Body of pancreas (tissue), 4 donors: ENCODE results near the gene NAT14. TPM values are rescaled to one million over a fixed set of nuclear protein-coding genes. Genes with fewer than 3 reads are reported as not detected.

Experiments
- ATAC-seq: fragments of 150-250 bp; one replicate; pipeline ENCODE4 v1.9.1; 2016
- DNase-seq, 4 donors: peaks; one replicate each; pipeline ENCODE4 v3.0.0-alpha.2; 2019
- H3K27ac ChIP-seq, 4 donors: fragments of 200-600 bp; sonication (generic); 1 replicate in 3 of 4; 2 replicates in 1 of 4; pipeline versions ENCODE4 v1.5.1 to v1.6.1; 2016 to 2019; ENCODE audit warnings: mild to moderate bottlenecking in 1 of 4, mixed read lengths in 1 of 4, moderate library complexity in 1 of 4
- H3K27me3 ChIP-seq, 2 donors: fragments of 200-600 bp; sonication (generic); one replicate each; pipeline ENCODE4 v1.6.0; 2016; ENCODE audit warnings: mild to moderate bottlenecking in 1 of 2
- H3K36me3 ChIP-seq, 2 donors: fragments of 200-600 bp; sonication (generic); replicated peaks in 1 of 2; 2 replicates each; pipeline ENCODE4 v1.5.1; 2016; ENCODE audit warnings: low read depth in 2 of 2; ENCODE audit not compliant: insufficient read depth in 1 of 2
- H3K4me1 ChIP-seq: fragments of 200-600 bp; sonication (generic); one replicate; pipeline ENCODE4 v1.6.0; 2016
- H3K4me3 ChIP-seq, 2 donors: fragments of 200-600 bp; sonication (generic); 1 replicate in 1 of 2; 2 replicates in 1 of 2; pipeline ENCODE4 v1.5.1; 2016 to 2019
- H3K9me3 ChIP-seq, 3 donors: fragments of 200-600 bp; sonication (generic); 1 replicate in 2 of 3; 2 replicates in 1 of 3; pipeline ENCODE4 v1.5.1; 2016
- CTCF ChIP-seq, 7 experiments: fragments of 450-650 bp in 4 of 7; fragments of 200-600 bp in 3 of 7; sonication (generic) in 3 of 7; IDR thresholded peaks; one replicate each; pipeline ENCODE4 v1.5.1; 2016 to 2019; ENCODE audit warnings: antibody characterized with exemption in 7 of 7
- POLR2A ChIP-seq, 3 donors: fragments of 450-650 bp; IDR thresholded peaks; one replicate each; pipeline ENCODE4 v1.6.1; 2016; ENCODE audit warnings: antibody characterized with exemption in 3 of 3, mild to moderate bottlenecking in 2 of 3
- WGBS, 2 donors: methylation state at CpG; one replicate each; pipeline ENCODE4 v1.1.5; 2017; 5-methylcytosine and 5-hydroxymethylcytosine counted together
- intact Hi-C: fragments of 100-400 bp; cut with DNase I; formaldehyde crosslinking; loops from one replicate; pipeline ENCODE4 v1.15.1; 2023
- total RNA-seq, 2 donors: library from RNA; depleted of rRNA; stranded (reverse); fragments of >200 nt; gene quantifications; one replicate each; pipeline ENCODE4 v1.1.0, GENCODE V29; 2016

The NAT14 gene
- total RNA-seq, 2 donors from 2014 or later, result 4.2 to 8.2 TPM

GRCh38 chr19:55466241-55466614 is 18.8 kb upstream of the NAT14 start:
- WGBS, 2 donors, result 62 to 83% methylated on average over 4 of the region's 4 CpGs

GRCh38 chr19:55467236-55468053 is 17.5 kb upstream of the NAT14 start:
- WGBS, 2 donors, result 24 to 46% methylated on average over 15 to 29 of the region's 29 CpGs
- no peak overlapping the region for H3K27ac ChIP-seq
- ATAC-seq, result peak; percentile 85
- peaks cover 14% of the 10 kb centered on the region for H3K4me1 ChIP-seq
- H3K36me3 ChIP-seq, result no peaks in the 10 kb centered on the region
- H3K27me3 ChIP-seq, result no peaks in the 10 kb centered on the region
- DNase-seq, result peak; percentile 59 to 72 (median 64)
- TF ChIP-seq POLR2A (IDR thresholded peaks at IDR 0.05) (no peak), CTCF (IDR thresholded peaks at IDR 0.05) (peak; percentile 81 to 100 (median 87))
- intact Hi-C loops, result no loop called here
- no peaks in the 10 kb centered on the region for H3K9me3 ChIP-seq
- no peak overlapping the region for H3K4me3 ChIP-seq

More at GRCh38 chr19:55466241-55466614, 18.8 kb upstream of the NAT14 start:
- ATAC-seq (no peak), DNase-seq (no peak)
- intact Hi-C loops, result no loop called here
- Histone ChIP-seq H3K9me3 (no peaks in the 10 kb centered on the region), H3K4me3 (no peak overlapping the region), H3K27me3 (no peaks in the 10 kb centered on the region), H3K27ac (no peak overlapping the region), H3K36me3 (no peaks in the 10 kb centered on the region), H3K4me1 (peaks cover 20% of the 10 kb centered on the region)
- no peak for TF ChIP-seq POLR2A (IDR thresholded peaks at IDR 0.05)
- TF ChIP-seq CTCF (IDR thresholded peaks at IDR 0.05), result no peak

- no peak overlapping the region for H3K4me3 ChIP-seq
- intact Hi-C loops, result no loop called here
- peak; percentile 9 for ATAC-seq
- H3K27ac ChIP-seq, result no peak overlapping the region
- H3K36me3 ChIP-seq, result no peaks in the 10 kb centered on the region
- H3K4me1 ChIP-seq, result peaks cover 9% of the 10 kb centered on the region
- 12 to 40% methylated on average over 1 to 4 of the region's 4 CpGs for WGBS, 2 donors
- no peak for TF ChIP-seq POLR2A (IDR thresholded peaks at IDR 0.05)
- TF ChIP-seq CTCF (IDR thresholded peaks at IDR 0.05), result peak in 1 of 7 experiments; percentile 5
- H3K9me3 ChIP-seq, result no peaks in the 10 kb centered on the region
- H3K27me3 ChIP-seq, result no peaks in the 10 kb centered on the region
- DNase-seq, result no peak
Measured at GRCh38 chr19:55468054-55468393, 17.0 kb upstream of the NAT14 start.

- no peak overlapping the region for H3K27ac ChIP-seq
- no peak for ATAC-seq
- intact Hi-C loops, result no loop called here
- H3K4me1 ChIP-seq, result peaks cover 17% of the 10 kb centered on the region
- H3K9me3 ChIP-seq, result no peaks in the 10 kb centered on the region
- H3K4me3 ChIP-seq, result no peak overlapping the region
- no peak for DNase-seq
- TF ChIP-seq CTCF (IDR thresholded peaks at IDR 0.05), result no peak
- TF ChIP-seq POLR2A (IDR thresholded peaks at IDR 0.05), result no peak
- no peaks in the 10 kb centered on the region for H3K27me3 ChIP-seq
- H3K36me3 ChIP-seq, result no peaks in the 10 kb centered on the region
- 76 to 79% methylated on average over 13 of the region's 13 CpGs for WGBS, 2 donors
Measured at GRCh38 chr19:55471266-55471665, 13.7 kb upstream of the NAT14 start.

- peaks cover 20% of the 10 kb centered on the region for H3K4me1 ChIP-seq
- intact Hi-C loops, result no loop called here
- DNase-seq (no peak), ATAC-seq (no peak)
- H3K4me3 ChIP-seq, result no peak overlapping the region
- H3K27me3 ChIP-seq, result no peaks in the 10 kb centered on the region
- no peaks in the 10 kb centered on the region for H3K9me3 ChIP-seq
- TF ChIP-seq POLR2A (IDR thresholded peaks at IDR 0.05) (no peak), CTCF (IDR thresholded peaks at IDR 0.05) (no peak)
- WGBS, 2 donors, result 74 to 80% methylated on average over 1 to 7 of the region's 8 CpGs
- H3K27ac ChIP-seq, result no peak overlapping the region
- H3K36me3 ChIP-seq, result no peaks in the 10 kb centered on the region
Measured at GRCh38 chr19:55472463-55472862, 12.5 kb upstream of the NAT14 start.
